Epithelial cell of proximal tubule (primary cell): ENCODE results near the gene POMGNT1. TPM values are rescaled to one million over a fixed set of nuclear protein-coding genes. Genes with fewer than 3 reads are reported as not detected.
"Not testable (repeated sequence)": the region's sequence is repeated elsewhere in the genome, so short reads cannot be mapped to it uniquely, and the experiment has no call there.

Source experiments
- DNase-seq: peaks from one replicate; pipeline ENCODE4 v3.0.0-alpha.2; 2011; ENCODE audit warnings: low read depth
- H3K4me3 ChIP-seq: 2 replicates; pipeline ENCODE4 v1.5.1; 2011; ENCODE audit warnings: low read depth, mild to moderate bottlenecking, low read length
- CTCF ChIP-seq: conservative IDR thresholded peaks from 2 replicates; pipeline ENCODE4 v1.5.1; 2012; ENCODE audit warnings: low read depth, mild to moderate bottlenecking, low read length
- total RNA-seq: library from RNA; depleted of rRNA; stranded (reverse); fragments of >200 nt; gene quantifications from 2 replicates; pipeline ENCODE4 v1.2.3, GENCODE V29; 2015

POMGNT1 gene
- total RNA-seq, 1 donor from 2014 or later: 53.2 TPM

GRCh38 chr1:46236882-46237281 lies 38.6 kb upstream of the POMGNT1 start:
- no peak for DNase-seq
- TF ChIP-seq CTCF: no peak
- no peak overlapping the region for H3K4me3 ChIP-seq

GRCh38 chr1:46231231-46231630 lies 33.0 kb upstream of the POMGNT1 start:
- not testable (repeated sequence) for DNase-seq, H3K4me3 ChIP-seq

- no peak overlapping the region for H3K4me3 ChIP-seq
- TF ChIP-seq CTCF: no peak
- no peak for DNase-seq
These were observed 26.7 kb upstream of the POMGNT1 start for GRCh38 chr1:46224966-46225365.

GRCh38 chr1:46223472-46223943 lies 25.3 kb upstream of the POMGNT1 start:
- H3K4me3 ChIP-seq: no peak overlapping the region
- peak; percentile 98 for TF ChIP-seq CTCF
- DNase-seq: peak; percentile 54

GRCh38 chr1:46223055-46223454 lies 24.8 kb upstream of the POMGNT1 start:
- DNase-seq: not testable (repeated sequence)

GRCh38 chr1:46221749-46222148 lies 23.5 kb upstream of the POMGNT1 start:
- TF ChIP-seq CTCF: no peak
- H3K4me3 ChIP-seq: no peak overlapping the region
- no peak for DNase-seq

More at GRCh38 chr1:46223055-46223454, 24.8 kb upstream of the POMGNT1 start:
- H3K4me3 ChIP-seq: not testable (repeated sequence)

- TF ChIP-seq CTCF: no peak
- H3K4me3 ChIP-seq: no peak overlapping the region
- DNase-seq: no peak
These were observed 22.6 kb upstream of the POMGNT1 start for GRCh38 chr1:46220808-46221207.

GRCh38 chr1:46219551-46220520 lies 21.6 kb upstream of the POMGNT1 start:
- TF ChIP-seq CTCF: no peak
- no peak for DNase-seq
- H3K4me3 ChIP-seq: no peak overlapping the region
